GM20000 (cell line): ENCODE results near the gene TFF2.

Experiments
- DNase-seq: peaks from one replicate; pipeline ENCODE4 v3.0.0; 2012; ENCODE audit warnings: low spot score
- CTCF ChIP-seq: IDR thresholded peaks from 2 replicates; pipeline ENCODE4 v1.5.1; 2012; ENCODE audit warnings: mild to moderate bottlenecking, control low read depth; ENCODE audit errors: extremely low read depth, missing control alignments

TFF2 gene

GRCh38 chr21:42307106-42307505, 43.7 kb downstream of the TFF2 start:
- DNase-seq = no peak
- TF ChIP-seq CTCF = no peak

GRCh38 chr21:42306366-42307035, 44.3 kb downstream of the TFF2 start:
- no peak for TF ChIP-seq CTCF
- DNase-seq = no peak

GRCh38 chr21:42305707-42306147, 45.1 kb downstream of the TFF2 start:
- no peak for TF ChIP-seq CTCF
- DNase-seq = no peak

- no peak for TF ChIP-seq CTCF
- DNase-seq = no peak
These were observed 46.0 kb downstream of the TFF2 start for GRCh38 chr21:42304556-42305454.

- no peak for DNase-seq
- no peak for TF ChIP-seq CTCF
These were observed 47.4 kb downstream of the TFF2 start for GRCh38 chr21:42303443-42303842.

GRCh38 chr21:42302794-42303193, 48.0 kb downstream of the TFF2 start:
- no peak for DNase-seq
- no peak for TF ChIP-seq CTCF

GRCh38 chr21:42302076-42302650, 48.6 kb downstream of the TFF2 start:
- TF ChIP-seq CTCF = no peak
- no peak for DNase-seq
